Prostate gland (tissue), 2 donors: ENCODE measurements around the gene HYCC1.

Experiments used
- CTCF ChIP-seq, 4 experiments: fragments of 200-600 bp in 2 of 4; fragments of 450-650 bp in 2 of 4; sonication (generic) in 2 of 4; IDR thresholded peaks; 1 replicate in 3 of 4; 2 replicates in 1 of 4; pipeline ENCODE4 v1.5.1; 2016 to 2019; ENCODE audit warnings: antibody characterized with exemption in 4 of 4, mild to moderate bottlenecking in 2 of 4, moderate library complexity in 2 of 4
- POLR2A ChIP-seq: fragments of 450-650 bp; IDR thresholded peaks from one replicate; pipeline ENCODE4 v1.6.1; 2016; ENCODE audit warnings: antibody characterized with exemption, mild to moderate bottlenecking

- TF ChIP-seq CTCF (IDR thresholded peaks at IDR 0.05) (peak; percentile 14 to 81 (median 64)), POLR2A (no peak)
Observed at GRCh38 chr7:23055582-23056178, 41.8 kb upstream of the HYCC1 start.
